GM12873 (cell line): ENCODE data around the gene VAV2.

Experiments
- TF ChIP-seq, protein P1 (sequence below): IDR thresholded peaks from 2 replicates; pipeline ENCODE4 v1.5.1; 2012; ENCODE audit warnings: low read depth, mild to moderate bottlenecking, moderate library complexity, low read length, control low read depth; ENCODE audit not compliant: insufficient read depth; ENCODE audit errors: missing control alignments

Gene VAV2

DNA sequence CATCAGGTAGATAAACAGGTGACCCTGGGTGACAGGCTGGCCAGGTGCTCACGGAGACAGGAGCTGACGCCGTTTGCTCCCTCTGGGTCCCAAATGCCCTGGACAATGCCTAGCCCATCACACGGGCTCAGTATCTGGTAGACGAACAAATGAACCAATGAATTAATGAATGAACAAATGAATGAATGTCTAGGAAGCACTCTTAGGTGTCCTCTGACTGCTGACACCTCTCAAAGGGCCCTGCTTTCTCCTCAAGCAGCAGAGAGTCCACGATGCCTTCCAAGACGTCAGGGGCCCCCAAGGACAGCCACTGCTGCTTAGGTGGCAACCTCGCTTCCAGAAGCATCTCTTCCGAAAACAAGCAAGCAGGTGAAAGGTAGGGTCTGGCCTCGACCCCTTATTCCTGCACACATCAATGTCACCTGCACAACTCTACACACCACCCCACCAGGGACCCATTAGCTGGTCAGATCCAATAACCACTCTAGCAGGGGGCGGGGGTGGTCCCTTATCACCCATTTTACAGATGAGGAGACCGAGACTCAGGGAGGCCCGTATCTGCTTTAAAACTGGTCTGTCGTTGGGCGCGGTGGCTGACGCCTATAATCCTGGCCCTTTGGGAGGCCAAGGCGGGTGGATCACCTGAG lies 45.2 kb downstream of the VAV2 start:
- TF ChIP-seq, protein P1, sequence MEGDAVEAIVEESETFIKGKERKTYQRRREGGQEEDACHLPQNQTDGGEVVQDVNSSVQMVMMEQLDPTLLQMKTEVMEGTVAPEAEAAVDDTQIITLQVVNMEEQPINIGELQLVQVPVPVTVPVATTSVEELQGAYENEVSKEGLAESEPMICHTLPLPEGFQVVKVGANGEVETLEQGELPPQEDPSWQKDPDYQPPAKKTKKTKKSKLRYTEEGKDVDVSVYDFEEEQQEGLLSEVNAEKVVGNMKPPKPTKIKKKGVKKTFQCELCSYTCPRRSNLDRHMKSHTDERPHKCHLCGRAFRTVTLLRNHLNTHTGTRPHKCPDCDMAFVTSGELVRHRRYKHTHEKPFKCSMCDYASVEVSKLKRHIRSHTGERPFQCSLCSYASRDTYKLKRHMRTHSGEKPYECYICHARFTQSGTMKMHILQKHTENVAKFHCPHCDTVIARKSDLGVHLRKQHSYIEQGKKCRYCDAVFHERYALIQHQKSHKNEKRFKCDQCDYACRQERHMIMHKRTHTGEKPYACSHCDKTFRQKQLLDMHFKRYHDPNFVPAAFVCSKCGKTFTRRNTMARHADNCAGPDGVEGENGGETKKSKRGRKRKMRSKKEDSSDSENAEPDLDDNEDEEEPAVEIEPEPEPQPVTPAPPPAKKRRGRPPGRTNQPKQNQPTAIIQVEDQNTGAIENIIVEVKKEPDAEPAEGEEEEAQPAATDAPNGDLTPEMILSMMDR = no peak

DNA sequence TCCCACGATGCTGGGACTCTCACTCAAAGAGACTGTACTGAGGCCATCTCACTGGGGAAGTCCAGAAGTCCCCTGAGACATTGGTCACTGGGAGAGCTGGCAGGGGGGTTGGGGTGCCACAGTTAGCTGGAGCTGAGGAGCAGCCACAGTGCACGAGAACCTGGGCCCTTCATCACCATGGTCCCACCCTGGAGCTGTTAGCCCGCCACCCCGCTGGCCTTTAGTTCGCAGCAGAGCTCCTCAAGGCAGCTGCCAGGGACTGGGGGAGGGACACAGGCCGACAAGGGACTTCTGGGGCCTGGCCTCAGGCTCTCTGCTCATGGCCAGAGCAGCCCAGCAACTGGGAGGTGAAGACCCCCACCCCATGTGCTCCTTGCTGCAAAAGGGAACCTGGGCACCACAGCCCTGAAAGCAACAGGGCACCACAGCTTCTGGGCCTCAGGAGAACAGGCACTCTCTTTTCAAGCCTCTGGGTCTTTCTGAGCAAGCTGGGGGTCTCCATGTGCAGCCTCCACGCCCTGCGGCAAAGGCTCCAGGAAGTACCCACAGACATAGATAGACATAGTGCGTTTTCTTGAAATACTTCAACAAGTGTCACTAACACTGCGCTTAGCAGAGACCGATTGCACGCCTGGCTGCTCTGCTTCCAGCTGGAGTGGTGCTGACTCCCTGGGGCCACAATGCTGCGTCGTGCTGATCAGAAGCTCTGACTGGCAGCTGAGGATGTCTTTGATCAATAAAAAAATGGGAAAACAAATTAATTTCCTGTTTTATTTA lies 46.0 kb downstream of the VAV2 start:
- TF ChIP-seq, protein P1 = no peak

DNA sequence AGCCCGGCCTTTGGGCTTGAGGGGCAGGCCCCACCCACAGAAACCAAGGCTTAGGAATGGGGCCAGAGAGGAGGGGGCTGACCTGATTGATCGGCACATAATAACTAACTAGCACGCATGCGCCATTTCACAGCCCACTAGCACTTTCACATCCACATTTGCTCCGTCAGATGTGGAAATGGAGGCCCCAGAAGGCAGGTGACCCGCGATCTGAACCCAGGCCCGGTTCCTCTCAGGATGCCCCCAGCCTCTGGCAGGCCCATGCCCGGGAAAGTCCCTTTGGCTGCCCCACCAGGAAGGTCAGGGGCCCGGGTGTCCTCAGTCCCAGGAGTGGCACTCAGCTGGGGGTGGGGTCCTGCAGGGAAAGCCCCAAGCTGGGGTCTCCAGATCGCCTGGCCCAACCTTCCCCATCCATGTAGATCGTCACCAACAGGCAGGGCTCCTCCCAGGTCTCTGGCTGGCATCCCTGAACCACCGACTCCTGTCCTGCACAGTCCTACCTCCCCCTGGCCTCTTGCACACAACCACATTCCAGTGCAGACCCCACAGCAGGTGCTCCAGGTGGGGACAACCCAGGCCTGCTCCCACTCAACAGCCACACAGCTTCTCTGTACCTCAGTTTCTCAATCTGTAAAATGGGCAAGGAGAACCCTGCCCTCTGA lies 46.7 kb downstream of the VAV2 start:
- TF ChIP-seq, protein P1 = no peak

DNA sequence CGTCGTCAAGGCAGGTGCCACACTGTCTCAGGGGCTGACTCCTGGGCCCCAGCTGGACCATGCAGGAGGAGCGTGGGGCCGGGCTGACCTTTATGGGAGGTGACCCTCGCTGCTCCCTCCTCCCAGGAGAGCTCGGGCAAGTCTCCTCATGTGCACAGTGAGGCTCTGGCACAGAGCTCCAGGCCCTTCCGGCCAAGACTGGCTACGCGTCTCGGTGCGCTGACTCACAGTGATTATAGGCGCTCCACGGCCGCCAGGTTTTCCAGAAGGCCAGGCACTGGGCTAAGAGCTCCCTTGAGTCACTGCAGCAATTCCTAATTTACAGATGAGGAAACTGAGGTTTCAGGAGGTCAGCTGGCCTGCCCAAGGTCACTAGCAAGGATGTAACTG lies 47.4 kb downstream of the VAV2 start:
- TF ChIP-seq, protein P1 = no peak

DNA sequence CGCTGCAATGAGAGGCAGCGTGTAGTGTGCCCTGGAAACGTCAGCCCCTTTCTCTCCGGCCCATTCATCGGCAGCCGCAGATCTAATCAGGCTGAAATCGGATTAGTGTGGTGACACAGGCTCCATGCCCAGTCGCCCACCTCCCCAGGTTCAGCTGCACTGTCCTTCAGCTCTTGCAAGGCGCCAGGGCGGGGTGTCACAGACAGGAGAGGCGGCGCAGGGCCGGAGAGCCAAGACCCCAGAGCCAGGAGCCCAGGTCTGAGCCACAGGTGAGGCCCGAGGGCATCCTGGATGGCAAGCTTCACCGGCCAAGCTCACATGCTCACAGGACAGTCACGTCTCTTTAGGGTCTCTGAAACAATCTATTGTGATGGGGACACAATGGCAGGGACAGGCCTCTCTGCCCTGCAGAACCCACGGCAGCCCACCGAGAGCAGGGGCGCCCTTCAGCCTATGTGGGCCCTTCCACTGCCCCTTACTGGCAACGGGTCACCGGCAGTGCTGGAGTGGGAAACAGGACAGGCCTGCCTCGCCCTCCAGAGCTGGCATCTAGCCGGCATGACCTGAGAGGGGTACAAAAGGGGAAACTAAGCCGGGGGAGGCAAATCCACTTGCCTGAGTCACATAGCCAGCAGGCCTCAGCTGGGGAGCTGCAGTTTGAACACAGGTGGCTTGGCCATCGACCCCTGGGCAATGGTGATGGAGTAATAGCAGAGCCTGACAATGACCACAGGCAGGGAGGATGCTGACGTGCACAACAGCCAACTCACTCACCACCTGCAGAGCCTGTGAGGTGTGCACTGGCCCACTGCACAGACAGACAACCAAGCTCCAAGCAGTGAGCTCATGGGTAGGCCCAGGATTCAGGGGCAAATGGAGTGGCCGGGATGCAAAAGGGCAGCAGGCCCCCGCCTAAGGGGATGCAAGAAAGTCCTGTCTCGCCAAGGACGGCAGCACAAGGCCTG lies 48.1 kb downstream of the VAV2 start:
- TF ChIP-seq, protein P1 = no peak

DNA sequence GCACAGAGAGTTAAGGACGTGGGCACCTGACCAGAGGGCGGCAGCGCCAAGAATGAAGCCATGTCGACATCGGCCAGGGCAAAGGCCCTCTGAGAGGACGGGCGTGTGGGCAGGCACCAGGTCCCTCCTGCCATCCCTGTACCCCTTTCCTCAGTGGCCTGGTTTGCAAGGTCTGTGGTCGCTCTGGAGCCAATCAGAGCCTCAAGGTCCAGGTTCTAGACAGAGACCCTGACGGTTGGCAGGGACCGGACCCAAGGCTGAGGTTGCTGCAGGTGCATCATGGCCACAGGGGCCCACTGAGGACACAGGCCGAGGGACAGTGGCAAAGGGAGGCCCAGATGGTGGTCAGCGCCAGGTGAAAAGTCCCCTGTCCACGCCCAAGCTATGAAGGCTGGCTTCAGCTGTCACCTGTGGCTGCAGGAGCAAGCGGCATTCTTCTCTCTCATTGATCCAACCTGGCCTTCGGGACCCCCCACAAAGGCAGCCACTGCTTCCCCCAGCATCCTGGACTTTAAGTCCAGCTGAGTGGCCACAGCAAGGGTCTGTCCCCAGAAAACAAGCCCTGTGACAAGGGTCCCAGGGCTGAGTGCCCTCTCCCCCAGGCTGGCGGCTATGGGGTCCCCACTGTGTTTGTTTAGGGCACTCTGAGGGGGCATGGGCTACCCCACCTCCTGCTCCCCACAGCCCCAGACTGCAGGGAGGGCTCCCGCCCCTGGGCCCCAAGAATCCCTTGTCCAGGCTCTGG lies 48.9 kb downstream of the VAV2 start:
- TF ChIP-seq, protein P1 = no peak
